Naive thymus-derived CD4-positive, alpha-beta T cell (primary cell): Measurements from ENCODE around the gene RELN. TPM values are rescaled to one million over a fixed set of nuclear protein-coding genes. Genes with fewer than 3 reads are reported as not detected.

Experiments
- ATAC-seq: fragments of 150-1000 bp; cut with Tn5 transposase; 2 replicates; pipeline ENCODE4 v1.10.0; 2021; ENCODE audit warnings: mild to moderate bottlenecking, moderate library complexity
- CTCF ChIA-PET: fragments of 350-600 bp; sonication (Branson Sonifier 250); formaldehyde crosslinking; loops from one replicate; lab custom pipeline; 2021; ENCODE audit warnings: antibody characterized with exemption; lab: Charles Lee
- POLR2A ChIA-PET: fragments of 350-600 bp; sonication (Branson Sonifier 250); formaldehyde crosslinking; loops from one replicate; lab custom pipeline; 2021; ENCODE audit warnings: antibody characterized with exemption, inconsistent platforms; lab: Charles Lee
- DNase-seq, 9 donors: peaks; one replicate each; pipeline versions ENCODE4 v3.0.0 to v3.0.0-alpha.2; 2020 to 2022; ENCODE audit warnings: mixed read lengths in 1 of 9
- H3K27ac ChIP-seq: one replicate; pipeline ENCODE4 v1.7.0; 2013; ENCODE audit warnings: mild to moderate bottlenecking, low read depth, low read length, moderate library complexity
- H3K27me3 ChIP-seq, 2 donors: one replicate each; pipeline ENCODE4 v1.7.0; 2013; ENCODE audit warnings: low read length in 2 of 2, mild to moderate bottlenecking in 2 of 2, moderate library complexity in 2 of 2; ENCODE audit not compliant: control insufficient read depth in 2 of 2, insufficient read depth in 2 of 2
- H3K36me3 ChIP-seq, 3 experiments: 1 replicate in 2 of 3; 2 replicates in 1 of 3; pipeline ENCODE4 v1.7.0; 2013; ENCODE audit warnings: low read length in 3 of 3, mild to moderate bottlenecking in 3 of 3, moderate library complexity in 1 of 3; ENCODE audit not compliant: insufficient read depth in 3 of 3, control insufficient read depth in 2 of 3
- H3K4me1 ChIP-seq, 2 donors: one replicate each; pipeline ENCODE4 v1.7.0; 2013; ENCODE audit warnings: low read length in 2 of 2, mild to moderate bottlenecking in 2 of 2, moderate library complexity in 1 of 2; ENCODE audit not compliant: control insufficient read depth in 2 of 2, insufficient read depth in 2 of 2
- H3K4me3 ChIP-seq: 2 replicates; pipeline ENCODE4 v1.7.0; 2013; ENCODE audit warnings: mild to moderate bottlenecking, low read length
- H3K9me3 ChIP-seq, 3 experiments: 1 replicate in 2 of 3; 2 replicates in 1 of 3; pipeline ENCODE4 v1.7.0; 2013; ENCODE audit warnings: low read length in 3 of 3; ENCODE audit not compliant: control insufficient read depth in 2 of 3
- H3K27ac Mint-ChIP-seq, 9 donors: one replicate each; pipeline ENCODE4 v1.8.0; 2020 to 2022; ENCODE audit warnings: mixed read lengths in 9 of 9, mild to moderate bottlenecking in 8 of 9, moderate library complexity in 5 of 9, inconsistent platforms in 2 of 9
- H3K27me3 Mint-ChIP-seq, 5 donors: one replicate each; pipeline ENCODE4 v1.8.0; 2021 to 2022; ENCODE audit warnings: mixed read lengths in 5 of 5, mild to moderate bottlenecking in 1 of 5
- H3K36me3 Mint-ChIP-seq, 5 donors: one replicate each; pipeline ENCODE4 v1.8.0; 2020 to 2022; ENCODE audit warnings: mixed read lengths in 5 of 5, mild to moderate bottlenecking in 3 of 5, inconsistent platforms in 1 of 5
- H3K4me1 Mint-ChIP-seq, 7 donors: one replicate each; pipeline ENCODE4 v1.8.0; 2020 to 2022; ENCODE audit warnings: mixed read lengths in 7 of 7, mild to moderate bottlenecking in 3 of 7, inconsistent platforms in 1 of 7
- H3K4me3 Mint-ChIP-seq, 10 donors: one replicate each; pipeline ENCODE4 v1.8.0; 2020 to 2022; ENCODE audit warnings: mild to moderate bottlenecking in 10 of 10, mixed read lengths in 10 of 10, moderate library complexity in 6 of 10, inconsistent platforms in 2 of 10
- H3K9me3 Mint-ChIP-seq, 11 donors: one replicate each; pipeline ENCODE4 v1.8.0; 2020 to 2022; ENCODE audit warnings: mixed read lengths in 11 of 11, mild to moderate bottlenecking in 4 of 11, inconsistent platforms in 1 of 11, moderate library complexity in 1 of 11
- intact Hi-C, 2 donors: fragments of 100-400 bp; cut with micrococcal nuclease; formaldehyde crosslinking; loops; one replicate each; pipeline ENCODE4 v1.15.1; 2023
- polyA plus RNA-seq, 2 donors: library from polyadenylated mRNA; unstranded; fragments of 300-500 nt; fragmentation: Illumina TruSeq; gene quantifications; one replicate each; pipeline ENCODE4 v1.2.3, GENCODE V29; 2021
- total RNA-seq, 6 experiments: library from RNA in 5 of 6; stranded (reverse) in 5 of 6; gene quantifications; 1 replicate in 5 of 6; 2 replicates in 1 of 6; pipeline ENCODE4 v1.2.3 and lab custom pipeline; 2021 to 2026

Gene RELN
- total and polyA plus RNA-seq, 7 experiments from 2014 or later, result not detected

DNA sequence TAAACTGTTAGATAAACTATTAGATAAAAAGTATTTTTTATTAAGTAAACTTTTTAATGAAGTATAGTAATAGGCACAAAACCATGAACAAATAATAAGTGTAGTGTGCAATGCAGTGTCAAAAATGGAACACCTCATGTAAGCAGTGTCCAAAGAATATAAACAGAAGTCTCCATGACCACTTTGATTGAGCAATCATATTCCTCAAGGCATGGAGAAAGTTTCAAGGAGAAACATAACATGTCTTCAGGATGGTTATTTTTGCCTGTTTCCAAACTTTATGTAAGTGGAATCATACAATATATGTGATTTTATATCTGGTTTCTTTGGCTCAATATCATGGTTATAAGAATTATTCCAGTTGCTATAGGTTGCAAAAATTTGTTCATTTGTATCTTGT is 6.1 kb upstream of the RELN start:
- Histone ChIP-seq H3K27ac (no peak overlapping the region), H3K36me3 (no peaks in the 10 kb centered on the region), H3K9me3 (no peaks in the 10 kb centered on the region), H3K4me3 (no peak overlapping the region), H3K4me1 (no peaks in the 10 kb centered on the region), H3K27me3 (peaks cover 0 to 2% of the 10 kb centered on the region in 2 donors)
- no peak for ATAC-seq
- peaks cover 0 to 7% (median 1%) of the 10 kb centered on the region in 7 donors for H3K4me1 Mint-ChIP-seq
- no peak overlapping the region for H3K27ac Mint-ChIP-seq
- no peaks in the 10 kb centered on the region for H3K9me3 Mint-ChIP-seq
- no peaks in the 10 kb centered on the region for H3K36me3 Mint-ChIP-seq
- H3K4me3 Mint-ChIP-seq, result no peak overlapping the region
- ChIA-PET POLR2A (no interaction called here), CTCF (no interaction called here)
- intact Hi-C loops, result loop anchor here in 1 of 2 donors (10.0 kb wide), 1 partner anchor 59 kb away; no protein-coding TSS in a partner anchor
- DNase-seq, result no peak
- H3K27me3 Mint-ChIP-seq, result peaks cover 16 to 25% (median 23%) of the 10 kb centered on the region in 5 donors

DNA sequence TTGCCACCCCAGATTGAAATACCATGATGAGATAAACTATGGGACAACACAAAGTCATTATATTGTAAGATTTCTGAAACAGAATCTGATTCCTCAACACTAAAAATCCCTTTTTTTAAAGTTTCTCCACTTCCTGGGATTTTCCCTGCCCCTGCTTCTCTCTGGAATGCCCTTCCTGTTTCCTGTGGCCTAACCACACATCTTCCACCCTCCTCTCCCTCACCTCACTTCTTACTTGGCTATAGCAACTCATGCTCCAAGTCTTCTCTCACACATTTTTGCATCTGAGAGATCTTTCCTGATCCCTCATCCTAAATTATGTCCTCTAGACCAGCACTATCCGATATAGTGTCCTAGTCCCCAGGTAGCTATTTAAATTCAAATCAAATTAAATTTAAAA is 4.1 kb upstream of the RELN start:
- Mint-ChIP-seq H3K27me3 (peaks cover 25 to 35% (median 32%) of the 10 kb centered on the region in 5 donors), H3K27ac (no peak overlapping the region), H3K4me1 (peaks cover 3 to 14% (median 8%) of the 10 kb centered on the region in 7 donors), H3K36me3 (peaks cover 0 to 1% (median 0%) of the 10 kb centered on the region in 5 donors), H3K4me3 (no peak overlapping the region), H3K9me3 (no peaks in the 10 kb centered on the region)
- ChIA-PET CTCF (no interaction called here), POLR2A (no interaction called here)
- no peak overlapping the region for H3K27ac ChIP-seq
- no peak overlapping the region for H3K4me3 ChIP-seq
- peaks cover 0 to 2% of the 10 kb centered on the region in 2 donors for H3K27me3 ChIP-seq
- ATAC-seq (no peak), DNase-seq (no peak)
- H3K9me3 ChIP-seq, result no peaks in the 10 kb centered on the region
- intact Hi-C loops, result loop anchor here in 1 of 2 donors (10.0 kb wide), 1 partner anchor 61 kb away; no protein-coding TSS in a partner anchor
- no peaks in the 10 kb centered on the region for H3K36me3 ChIP-seq
- no peaks in the 10 kb centered on the region for H3K4me1 ChIP-seq

DNA sequence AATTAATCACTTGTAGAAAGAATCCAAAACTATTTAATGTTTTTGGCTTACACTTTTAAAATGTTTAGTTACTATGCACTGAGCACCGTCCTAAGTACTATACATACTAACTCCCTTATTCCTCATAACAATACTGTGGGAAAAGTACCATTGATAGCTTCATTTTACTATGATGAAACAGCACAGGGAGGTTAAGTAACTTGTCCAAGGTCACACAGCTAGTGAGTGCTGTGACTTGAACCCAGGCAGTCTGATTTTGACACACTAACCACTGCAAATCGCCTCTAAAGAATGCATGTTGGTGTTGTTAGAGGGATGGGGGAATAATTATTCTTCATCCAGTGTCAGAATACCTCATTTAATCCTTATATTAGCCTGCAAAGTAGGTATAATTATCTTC is 1.9 kb upstream of the RELN start:
- Histone ChIP-seq H3K36me3 (no peaks in the 10 kb centered on the region), H3K4me1 (no peaks in the 10 kb centered on the region), H3K4me3 (no peak overlapping the region), H3K27me3 (peaks cover 0 to 2% of the 10 kb centered on the region in 2 donors), H3K9me3 (no peaks in the 10 kb centered on the region), H3K27ac (no peak overlapping the region)
- H3K4me3 Mint-ChIP-seq, result no peak overlapping the region
- intact Hi-C loops, result loop anchor here in 1 of 2 donors (10.0 kb wide), 1 partner anchor 63 kb away; no protein-coding TSS in a partner anchor
- peaks cover 0 to 4% (median 0%) of the 10 kb centered on the region in 5 donors for H3K36me3 Mint-ChIP-seq
- no peak overlapping the region for H3K27ac Mint-ChIP-seq
- CTCF ChIA-PET, result no interaction called here
- POLR2A ChIA-PET, result no interaction called here
- DNase-seq, result no peak
- ATAC-seq, result no peak
- peaks cover 0 to 2% (median 0%) of the 10 kb centered on the region in 11 donors for H3K9me3 Mint-ChIP-seq
- H3K4me1 Mint-ChIP-seq, result peaks cover 3 to 19% (median 13%) of the 10 kb centered on the region in 7 donors
- H3K27me3 Mint-ChIP-seq, result peaks cover 38 to 51% (median 48%) of the 10 kb centered on the region in 5 donors

DNA sequence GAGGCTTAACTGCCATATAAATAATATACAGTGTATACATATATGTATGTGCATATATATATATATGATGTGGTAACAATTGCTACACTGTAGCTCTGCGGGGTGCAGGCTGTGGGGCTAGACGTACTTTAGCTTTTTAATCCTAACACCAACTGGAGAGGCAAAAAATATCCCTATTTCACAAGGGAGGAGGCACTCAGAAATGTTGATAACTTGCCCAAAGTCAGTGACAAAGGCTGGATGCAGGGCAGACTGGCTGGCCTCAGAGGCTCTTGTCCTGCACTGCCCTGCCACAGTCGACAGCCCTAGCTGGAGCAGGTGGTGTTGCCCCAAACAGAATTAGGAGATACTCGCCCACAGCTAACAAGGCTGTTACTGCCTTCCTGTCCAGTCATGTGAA is 1.5 kb upstream of the RELN start:
- no peak overlapping the region for H3K4me3 ChIP-seq
- no peaks in the 10 kb centered on the region for H3K9me3 ChIP-seq
- H3K4me1 ChIP-seq, result no peaks in the 10 kb centered on the region
- H3K27me3 ChIP-seq, result peaks cover 0 to 2% of the 10 kb centered on the region in 2 donors
- ChIA-PET POLR2A (no interaction called here), CTCF (no interaction called here)
- H3K4me3 Mint-ChIP-seq, result peak overlapping the region in 2 of 10 donors; percentile 67 to 77
- no peak overlapping the region for H3K27ac Mint-ChIP-seq
- intact Hi-C loops, result loop anchor here in 1 of 2 donors (10.0 kb wide), 1 partner anchor 64 kb away; no protein-coding TSS in a partner anchor
- peaks cover 0 to 4% (median 0%) of the 10 kb centered on the region in 5 donors for H3K36me3 Mint-ChIP-seq
- DNase-seq, result no peak
- H3K4me1 Mint-ChIP-seq, result peaks cover 3 to 19% (median 13%) of the 10 kb centered on the region in 7 donors
- no peak overlapping the region for H3K27ac ChIP-seq
- no peak for ATAC-seq
- peaks cover 0 to 2% (median 0%) of the 10 kb centered on the region in 11 donors for H3K9me3 Mint-ChIP-seq
- peaks cover 38 to 53% (median 49%) of the 10 kb centered on the region in 5 donors for H3K27me3 Mint-ChIP-seq
- H3K36me3 ChIP-seq, result no peaks in the 10 kb centered on the region

DNA sequence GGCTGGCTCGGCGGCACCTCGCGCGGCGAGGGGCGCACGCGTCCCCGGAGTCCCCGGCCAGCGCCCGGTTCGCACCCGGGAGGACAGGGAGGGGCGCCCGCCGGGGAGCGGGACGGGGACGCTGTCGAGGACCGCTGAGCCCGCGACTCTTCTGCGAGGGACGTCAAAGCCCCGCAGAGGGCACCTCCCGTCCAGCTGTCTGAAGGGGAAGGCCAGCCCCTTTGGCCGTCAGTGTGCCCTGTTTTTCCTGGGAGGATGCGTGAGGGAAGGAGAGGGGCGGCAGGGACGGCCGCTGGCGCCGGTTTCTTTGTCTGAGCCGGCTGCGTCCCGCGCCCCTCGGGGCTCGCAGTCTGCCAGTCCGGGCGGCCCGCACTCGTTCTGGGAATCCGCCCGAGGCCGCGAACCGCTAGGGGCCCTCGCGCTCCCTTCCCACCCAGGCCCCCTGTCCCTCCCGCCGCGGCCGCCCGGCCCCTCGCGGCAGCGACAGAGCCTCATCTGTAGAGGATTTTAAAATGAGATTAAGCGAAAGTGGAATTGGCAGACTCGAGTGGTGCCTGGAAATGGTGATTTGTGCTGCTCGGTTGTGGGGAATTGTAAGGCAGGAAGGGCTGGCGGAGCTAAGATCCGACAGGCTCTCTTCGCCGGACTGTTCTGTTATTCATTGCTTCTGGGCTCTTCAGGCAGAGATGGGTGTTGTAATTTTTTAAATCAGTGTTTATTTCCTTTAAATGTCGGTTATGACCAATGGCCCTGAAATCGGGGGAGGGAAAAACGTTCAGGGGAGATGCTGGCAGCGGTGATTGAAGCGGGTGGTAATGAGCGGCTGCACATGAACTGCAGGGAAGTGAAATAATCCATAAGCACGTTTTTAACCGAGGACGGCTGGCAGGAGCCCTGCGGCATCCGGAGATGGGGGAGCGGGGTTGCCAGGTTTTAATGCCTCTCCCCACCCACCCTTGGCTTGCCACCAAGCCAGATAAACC is 618 bp upstream of the RELN start:
- DNase-seq, result peak in 1 of 9 donors; percentile 26
- CTCF ChIA-PET, result no interaction called here
- H3K36me3 ChIP-seq, result no peaks in the 10 kb centered on the region
- no peak overlapping the region for H3K27ac Mint-ChIP-seq
- no peak for ATAC-seq
- no peaks in the 10 kb centered on the region for H3K4me1 ChIP-seq
- no peak overlapping the region for H3K27ac ChIP-seq
- intact Hi-C loops, result loop anchor here in 1 of 2 donors (10.0 kb wide), 1 partner anchor 65 kb away; no protein-coding TSS in a partner anchor
- H3K4me3 ChIP-seq, result no peak overlapping the region
- peaks cover 0 to 2% (median 0%) of the 10 kb centered on the region in 11 donors for H3K9me3 Mint-ChIP-seq
- POLR2A ChIA-PET, result no interaction called here
- peaks cover 43 to 61% (median 56%) of the 10 kb centered on the region in 5 donors for H3K27me3 Mint-ChIP-seq
- peak overlapping the region; percentile 41 to 84 (median 72) for H3K4me3 Mint-ChIP-seq
- H3K27me3 ChIP-seq, result peaks cover 0 to 2% of the 10 kb centered on the region in 2 donors
- H3K9me3 ChIP-seq, result no peaks in the 10 kb centered on the region
- peaks cover 0 to 4% (median 0%) of the 10 kb centered on the region in 5 donors for H3K36me3 Mint-ChIP-seq
- H3K4me1 Mint-ChIP-seq, result peaks cover 3 to 19% (median 13%) of the 10 kb centered on the region in 7 donors

DNA sequence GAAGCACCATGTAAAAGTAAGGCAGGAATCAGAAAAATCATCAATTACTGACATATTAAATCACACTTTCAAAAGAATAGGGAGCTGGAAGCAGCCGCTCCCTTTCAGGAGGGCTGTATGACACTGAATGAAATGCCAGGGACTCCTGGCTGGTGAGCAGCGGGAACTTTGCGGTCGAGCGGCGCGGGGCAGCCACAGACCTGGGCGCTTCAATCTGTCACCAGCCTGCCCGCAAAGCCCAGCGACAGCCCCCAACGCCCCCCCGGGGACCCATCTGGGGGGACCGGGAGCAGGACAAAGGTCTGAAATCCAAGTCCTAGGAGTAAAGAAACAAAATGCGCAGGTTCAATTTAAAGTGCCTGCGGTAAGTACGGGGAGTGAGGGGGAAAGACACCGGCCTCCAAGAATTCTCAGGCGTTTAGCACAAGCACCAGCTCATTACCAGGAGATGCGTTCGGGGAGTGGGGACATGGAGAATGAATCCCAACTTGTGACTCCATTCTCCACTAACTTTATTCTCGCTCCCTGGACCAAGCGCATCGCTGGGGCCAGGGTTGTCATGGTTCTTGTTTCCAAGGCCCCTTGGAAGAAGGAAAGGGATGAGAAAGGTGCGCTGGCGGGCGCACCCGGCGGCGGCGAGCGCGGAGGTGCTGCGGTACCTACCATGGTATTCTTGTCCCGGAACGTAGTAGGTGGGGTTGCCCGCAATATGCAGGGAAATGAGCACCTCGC is 824 bp downstream of the RELN start:
- no peak overlapping the region for H3K27ac Mint-ChIP-seq
- peak overlapping the region in 7 of 10 donors; percentile 35 to 76 (median 48) for H3K4me3 Mint-ChIP-seq
- peaks cover 0 to 2% of the 10 kb centered on the region in 2 donors for H3K27me3 ChIP-seq
- peaks cover 0 to 4% (median 0%) of the 10 kb centered on the region in 5 donors for H3K36me3 Mint-ChIP-seq
- POLR2A ChIA-PET, result no interaction called here
- H3K4me3 ChIP-seq, result no peak overlapping the region
- no peaks in the 10 kb centered on the region for H3K9me3 ChIP-seq
- H3K36me3 ChIP-seq, result no peaks in the 10 kb centered on the region
- intact Hi-C loops, result no loop called here
- H3K4me1 ChIP-seq, result no peaks in the 10 kb centered on the region
- DNase-seq (no peak), ATAC-seq (no peak)
- H3K9me3 Mint-ChIP-seq, result peaks cover 0 to 2% (median 0%) of the 10 kb centered on the region in 11 donors
- CTCF ChIA-PET, result no interaction called here
- H3K27me3 Mint-ChIP-seq, result peaks cover 46 to 65% (median 57%) of the 10 kb centered on the region in 5 donors
- peaks cover 3 to 19% (median 13%) of the 10 kb centered on the region in 7 donors for H3K4me1 Mint-ChIP-seq
- H3K27ac ChIP-seq, result no peak overlapping the region
